CD4-positive, alpha-beta T cell (primary cell): ENCODE measurements around the gene MED12L. TPM values are rescaled to one million over a fixed set of nuclear protein-coding genes. Genes with fewer than 3 reads are reported as not detected.
A peak's percentile ranks its signal among the peaks of the same experiment; 100 is the strongest.

Experiments used
- ATAC-seq: fragments of 200-7000 bp; cut with Tn5 transposase; one replicate; pipeline ENCODE4 v1.10.0; 2022; ENCODE audit warnings: mild to moderate bottlenecking; ENCODE audit not compliant: poor library complexity
- CTCF ChIA-PET: fragments of 350-600 bp; sonication (Branson Sonifier 250); formaldehyde crosslinking; loops from one replicate; lab custom pipeline; 2021; ENCODE audit warnings: antibody characterized with exemption, inconsistent platforms; lab: Charles Lee
- POLR2A ChIA-PET: fragments of 350-600 bp; sonication (Branson Sonifier 250); formaldehyde crosslinking; loops from one replicate; lab custom pipeline; 2021; ENCODE audit warnings: antibody characterized with exemption, inconsistent platforms; lab: Charles Lee
- DNase-seq, 14 experiments: peaks; one replicate each; pipeline ENCODE4 v3.0.0-alpha.2; 2013 to 2020; ENCODE audit warnings: mixed read lengths in 2 of 14
- H3K27ac ChIP-seq, 2 donors: one replicate each; pipeline versions ENCODE4 v1.5.1 to v1.7.0; 2013; ENCODE audit warnings: low read length in 2 of 2, low read depth in 1 of 2, mild to moderate bottlenecking in 1 of 2
- H3K27me3 ChIP-seq, 2 experiments: 1 replicate in 1 of 2; 2 replicates in 1 of 2; pipeline versions ENCODE4 v1.6.1 to v1.7.0; 2013; ENCODE audit warnings: low read length in 2 of 2, control low read depth in 1 of 2, mild to moderate bottlenecking in 1 of 2, moderate library complexity in 1 of 2; ENCODE audit not compliant: insufficient read depth in 2 of 2, control insufficient read depth in 1 of 2
- H3K36me3 ChIP-seq: one replicate; pipeline ENCODE4 v1.6.1; 2013; ENCODE audit warnings: low read length, control low read depth; ENCODE audit not compliant: insufficient read depth
- H3K4me1 ChIP-seq: one replicate; pipeline ENCODE4 v1.6.1; 2013; ENCODE audit warnings: low read length, control low read depth; ENCODE audit not compliant: insufficient read depth
- H3K4me3 ChIP-seq: one replicate; pipeline ENCODE4 v1.5.1; 2013; ENCODE audit warnings: mild to moderate bottlenecking, low read length, moderate library complexity
- H3K9me3 ChIP-seq, 2 experiments: 1 replicate in 1 of 2; 2 replicates in 1 of 2; pipeline versions ENCODE4 v1.6.1 to v1.7.0; 2013; ENCODE audit warnings: low read length in 2 of 2, mild to moderate bottlenecking in 2 of 2, control low read depth in 1 of 2, moderate library complexity in 1 of 2; ENCODE audit not compliant: control insufficient read depth in 1 of 2, insufficient read depth in 1 of 2
- H3K27ac Mint-ChIP-seq: one replicate; pipeline ENCODE4 v1.8.0; 2020; ENCODE audit warnings: mixed read lengths
- H3K27me3 Mint-ChIP-seq: one replicate; pipeline ENCODE4 v1.8.0; 2021; ENCODE audit warnings: mixed read lengths
- H3K36me3 Mint-ChIP-seq: one replicate; pipeline ENCODE4 v1.8.0; 2021; ENCODE audit warnings: low read depth, mixed read lengths
- H3K4me1 Mint-ChIP-seq: one replicate; pipeline ENCODE4 v1.8.0; 2021; ENCODE audit warnings: low read depth, mixed read lengths
- H3K4me3 Mint-ChIP-seq: one replicate; pipeline ENCODE4 v1.8.0; 2020; ENCODE audit warnings: mild to moderate bottlenecking, mixed read lengths
- H3K9me3 Mint-ChIP-seq: one replicate; pipeline ENCODE4 v1.8.0; 2020; ENCODE audit warnings: mixed read lengths
- CTCF ChIP-seq: fragments of 200-600 bp; IDR thresholded peaks from one replicate; pipeline ENCODE4 v1.8.0; 2022; ENCODE audit warnings: antibody characterized with exemption, mild to moderate bottlenecking
- intact Hi-C, 2 experiments: fragments of 100-400 bp; cut with DNase I in 1 of 2; cut with micrococcal nuclease in 1 of 2; formaldehyde crosslinking; loops; one replicate each; pipeline versions ENCODE4 v1.15.1 to v1.9.0; 2023 to 2025; cut with DNase I, micrococcal nuclease
- total RNA-seq, 174 experiments: library from RNA in 2 of 174; stranded (reverse) in 2 of 174; gene quantifications; one replicate each; pipeline ENCODE4 v1.2.3 and lab custom pipeline; 2021 to 2026

Gene MED12L
- total RNA-seq, 2 experiments from 2014 or later = 0.39 to 0.49 TPM

GRCh38 chr3:151283387-151283786 is 197.9 kb downstream of the MED12L start:
- Histone ChIP-seq H3K4me3 (no peak overlapping the region), H3K27ac (no peak overlapping the region), H3K4me1 (peaks cover 7% of the 10 kb centered on the region), H3K27me3 (no peaks in the 10 kb centered on the region), H3K36me3 (no peaks in the 10 kb centered on the region), H3K9me3 (no peaks in the 10 kb centered on the region)
- POLR2A ChIA-PET = no interaction called here
- Mint-ChIP-seq H3K27me3 (no peaks in the 10 kb centered on the region), H3K9me3 (no peaks in the 10 kb centered on the region), H3K4me3 (no peak overlapping the region), H3K27ac (no peak overlapping the region), H3K36me3 (no peaks in the 10 kb centered on the region), H3K4me1 (peaks cover 23% of the 10 kb centered on the region)
- intact Hi-C loops = loop anchor here (1.0 to 10.0 kb wide), 5 partner anchors 55 to 561 kb away; no protein-coding TSS in a partner anchor
- CTCF ChIA-PET = interaction anchor here (1.0 to 6.2 kb wide), 4 partner anchors 56 to 127 kb away, joined by 4 to 65 read pairs (median 10); no protein-coding TSS in a partner anchor
- no peak for TF ChIP-seq CTCF
- DNase-seq (peak in 2 of 14 experiments; percentile 30 to 41), ATAC-seq (peak; percentile 59)

GRCh38 chr3:151283907-151284461 is 198.5 kb downstream of the MED12L start:
- no peak overlapping the region for H3K4me3 Mint-ChIP-seq
- peak overlapping the region; percentile 57 for H3K27ac Mint-ChIP-seq
- no peaks in the 10 kb centered on the region for H3K36me3 Mint-ChIP-seq
- Histone ChIP-seq H3K36me3 (no peaks in the 10 kb centered on the region), H3K4me1 (peaks cover 4% of the 10 kb centered on the region), H3K27ac (no peak overlapping the region), H3K27me3 (no peaks in the 10 kb centered on the region), H3K9me3 (no peaks in the 10 kb centered on the region), H3K4me3 (no peak overlapping the region)
- ATAC-seq (peak; percentile 37), DNase-seq (peak in 2 of 14 experiments; percentile 15 to 38)
- peaks cover 17% of the 10 kb centered on the region for H3K4me1 Mint-ChIP-seq
- no peaks in the 10 kb centered on the region for H3K27me3 Mint-ChIP-seq
- TF ChIP-seq CTCF = no peak
- intact Hi-C loops = loop anchor here (1.0 to 10.0 kb wide), 5 partner anchors 56 to 562 kb away; no protein-coding TSS in a partner anchor
- CTCF ChIA-PET = interaction anchor here (0.9 to 1.9 kb wide), 3 partner anchors 56 to 116 kb away, joined by 3 to 15 read pairs (median 4); no protein-coding TSS in a partner anchor
- no peaks in the 10 kb centered on the region for H3K9me3 Mint-ChIP-seq
- POLR2A ChIA-PET = no interaction called here

DNA sequence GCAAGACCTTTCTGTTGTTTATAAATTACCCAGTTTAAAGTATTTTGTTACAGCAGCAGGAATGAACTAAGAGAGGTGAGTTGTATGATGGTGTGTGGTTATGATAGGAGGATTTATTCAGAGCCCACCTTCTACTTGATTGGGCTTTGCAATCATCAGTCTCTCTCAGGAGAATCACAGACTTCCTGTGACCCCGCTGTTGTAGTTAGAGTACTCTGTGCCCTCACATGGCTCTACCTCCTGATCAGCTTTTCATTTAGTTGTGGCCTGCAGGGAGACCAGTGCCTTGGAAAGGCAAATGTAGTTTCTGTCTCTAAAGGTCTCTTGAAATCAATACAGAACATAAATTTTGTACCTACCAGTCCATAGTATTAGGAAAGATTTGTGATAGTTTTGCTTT is 200.5 kb downstream of the MED12L start:
- peaks cover 4% of the 10 kb centered on the region for H3K4me1 ChIP-seq
- Mint-ChIP-seq H3K4me3 (no peak overlapping the region), H3K27me3 (no peaks in the 10 kb centered on the region), H3K4me1 (peaks cover 15% of the 10 kb centered on the region), H3K36me3 (no peaks in the 10 kb centered on the region), H3K9me3 (no peaks in the 10 kb centered on the region), H3K27ac (no peak overlapping the region)
- intact Hi-C loops = loop anchor here in 1 of 2 experiments (10.0 kb wide), 1 partner anchor 361 kb away; no protein-coding TSS in a partner anchor
- no peak overlapping the region for H3K4me3 ChIP-seq
- ATAC-seq = no peak
- no peak for DNase-seq
- ChIA-PET CTCF (interaction anchor here (0.9 to 4.0 kb wide), 2 partner anchors 76 to 117 kb away, joined by 3 to 13 read pairs; no protein-coding TSS in a partner anchor), POLR2A (interaction anchor here (1.3 kb wide), 1 partner anchor 59 kb away, joined by 3 read pairs; no protein-coding TSS in a partner anchor)
- no peaks in the 10 kb centered on the region for H3K36me3 ChIP-seq
- TF ChIP-seq CTCF = no peak
- no peaks in the 10 kb centered on the region for H3K9me3 ChIP-seq
- no peak overlapping the region for H3K27ac ChIP-seq
- H3K27me3 ChIP-seq = no peaks in the 10 kb centered on the region
